Right lobe of liver (tissue), 4 donors: ENCODE data around the gene TSTD1.

Source experiments
- CTCF ChIP-seq, 4 donors: fragments of 200-600 bp in 3 of 4; fragments of 450-650 bp in 1 of 4; IDR thresholded peaks; one replicate each; pipeline versions ENCODE4 v1.5.1 to v1.8.0; 2016 to 2022; ENCODE audit warnings: antibody characterized with exemption in 4 of 4, mild to moderate bottlenecking in 2 of 4
- POLR2A ChIP-seq: fragments of 450-650 bp; IDR thresholded peaks from one replicate; pipeline ENCODE4 v1.6.1; 2017; ENCODE audit warnings: antibody characterized with exemption, mild to moderate bottlenecking
- donor health status: DM: no; HTN: no; CAD: no.
- donor health status: DM: no; HTN: no; CAD: no.
- donor health status: DM: no; HTN: yes; CAD: no.

- no peak for TF ChIP-seq CTCF (IDR thresholded peaks at IDR 0.05)
- no peak for TF ChIP-seq POLR2A
Measured at GRCh38 chr1:161046605-161047228, 8.0 kb upstream of the TSTD1 start.
